Measurements from ENCODE around the gene MAP6D1. TPM values are rescaled to one million over a fixed set of nuclear protein-coding genes. Genes with fewer than 3 reads are reported as not detected.

Gene MAP6D1
- total RNA-seq, 1 donor from 2014 or later: 4.4 TPM

DNA sequence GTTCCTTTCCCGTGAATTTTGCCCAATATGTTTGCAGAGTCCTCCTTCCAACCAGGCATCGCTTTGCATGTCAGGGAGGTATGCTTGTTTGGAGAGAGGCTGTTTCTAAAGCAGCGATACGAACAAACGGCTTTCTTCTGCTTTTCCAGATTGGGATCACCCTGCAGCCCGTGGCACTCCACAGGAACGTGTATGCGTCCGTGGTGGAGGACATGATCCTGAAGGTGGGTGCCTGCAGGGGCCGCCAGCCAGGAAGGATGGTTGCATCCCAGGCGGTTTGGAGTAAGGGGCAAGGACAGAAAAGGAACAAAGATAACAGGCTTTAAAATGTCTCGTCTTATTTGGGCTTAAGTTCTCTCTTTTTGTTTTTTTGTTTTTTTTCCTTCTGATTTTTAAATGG, 17.5 kb downstream of the MAP6D1 start:
- peaks cover 55% of the 10 kb centered on the region for H3K36me3 Mint-ChIP-seq

DNA sequence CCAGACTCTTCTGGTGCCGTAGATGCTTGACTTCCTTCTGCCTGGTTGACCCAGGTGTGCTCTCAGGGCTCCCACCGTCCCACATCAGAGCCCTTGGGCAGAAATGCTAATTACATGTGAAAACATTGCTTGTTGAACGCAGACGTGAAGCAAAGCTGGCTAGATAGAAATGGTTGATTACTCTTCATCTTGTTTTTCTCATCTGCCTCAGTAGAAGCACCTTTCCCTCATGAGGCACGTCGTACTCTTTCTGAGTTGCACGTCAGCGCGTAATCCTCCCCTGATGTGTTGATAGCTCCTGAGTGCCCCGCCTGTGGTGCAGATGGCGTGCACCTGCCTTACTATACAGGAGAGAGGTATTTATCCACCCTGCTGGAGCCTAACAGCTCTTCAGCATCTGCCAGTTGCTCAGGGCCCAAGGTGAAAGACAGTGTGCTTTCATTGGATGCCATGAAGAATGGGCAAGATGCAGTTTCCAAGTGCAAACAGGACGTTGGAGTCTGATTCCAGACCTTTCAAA, 18.1 kb downstream of the MAP6D1 start:
- TF ChIP-seq, protein P1, sequence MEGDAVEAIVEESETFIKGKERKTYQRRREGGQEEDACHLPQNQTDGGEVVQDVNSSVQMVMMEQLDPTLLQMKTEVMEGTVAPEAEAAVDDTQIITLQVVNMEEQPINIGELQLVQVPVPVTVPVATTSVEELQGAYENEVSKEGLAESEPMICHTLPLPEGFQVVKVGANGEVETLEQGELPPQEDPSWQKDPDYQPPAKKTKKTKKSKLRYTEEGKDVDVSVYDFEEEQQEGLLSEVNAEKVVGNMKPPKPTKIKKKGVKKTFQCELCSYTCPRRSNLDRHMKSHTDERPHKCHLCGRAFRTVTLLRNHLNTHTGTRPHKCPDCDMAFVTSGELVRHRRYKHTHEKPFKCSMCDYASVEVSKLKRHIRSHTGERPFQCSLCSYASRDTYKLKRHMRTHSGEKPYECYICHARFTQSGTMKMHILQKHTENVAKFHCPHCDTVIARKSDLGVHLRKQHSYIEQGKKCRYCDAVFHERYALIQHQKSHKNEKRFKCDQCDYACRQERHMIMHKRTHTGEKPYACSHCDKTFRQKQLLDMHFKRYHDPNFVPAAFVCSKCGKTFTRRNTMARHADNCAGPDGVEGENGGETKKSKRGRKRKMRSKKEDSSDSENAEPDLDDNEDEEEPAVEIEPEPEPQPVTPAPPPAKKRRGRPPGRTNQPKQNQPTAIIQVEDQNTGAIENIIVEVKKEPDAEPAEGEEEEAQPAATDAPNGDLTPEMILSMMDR (IDR thresholded peaks at IDR 0.05; ENCODE audit: unreplicated experiment): no peak
- Mint-ChIP-seq H3K4me3 (no peak overlapping the region), H3K27ac (no peak overlapping the region), H3K27me3 (ENCODE audit: low read depth) (no peaks in the 10 kb centered on the region), H3K36me3 (peaks cover 56% of the 10 kb centered on the region), H3K4me1 (peaks cover 2% of the 10 kb centered on the region), H3K9me3 (no peaks in the 10 kb centered on the region)
- DNase-seq (ENCODE audit: low spot score in 2 of 2, unreplicated experiment in 2 of 2): no peak

More for the DNA sequence above, 17.5 kb downstream of the MAP6D1 start:
- Mint-ChIP-seq H3K27ac (no peak overlapping the region), H3K9me3 (no peaks in the 10 kb centered on the region), H3K4me3 (no peak overlapping the region), H3K27me3 (ENCODE audit: low read depth) (no peaks in the 10 kb centered on the region), H3K4me1 (peaks cover 8% of the 10 kb centered on the region)
- no peak for DNase-seq (ENCODE audit: low spot score in 2 of 2, unreplicated experiment in 2 of 2)
- TF ChIP-seq, protein P1 (IDR thresholded peaks at IDR 0.05; ENCODE audit: unreplicated experiment): no peak

DNA sequence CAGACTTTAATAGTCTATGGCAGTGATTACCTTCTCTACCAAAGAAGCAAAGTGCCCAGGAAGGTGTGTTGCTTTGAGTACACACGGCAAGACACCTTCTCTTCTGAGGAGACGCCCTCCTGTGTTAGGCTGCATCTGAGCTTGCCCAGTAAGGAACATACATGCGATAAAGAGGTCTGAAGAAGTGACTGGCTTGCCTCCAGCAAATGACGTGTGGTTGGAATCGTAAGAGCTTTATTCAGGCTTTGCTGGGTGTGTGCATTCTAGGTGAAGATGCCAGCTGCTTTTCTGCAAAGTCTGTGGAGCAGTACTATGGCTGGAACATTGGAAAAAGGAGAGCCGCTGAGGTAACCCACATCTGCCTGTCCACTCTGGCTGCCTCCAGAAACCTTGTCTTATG, 22.4 kb downstream of the MAP6D1 start:
- H3K4me1 Mint-ChIP-seq: no peaks in the 10 kb centered on the region
- peaks cover 58% of the 10 kb centered on the region for H3K36me3 Mint-ChIP-seq
- no peaks in the 10 kb centered on the region for H3K27me3 Mint-ChIP-seq (ENCODE audit: low read depth)
- no peak overlapping the region for H3K4me3 Mint-ChIP-seq
- H3K27ac Mint-ChIP-seq: no peak overlapping the region
- TF ChIP-seq, protein P1 (IDR thresholded peaks at IDR 0.05; ENCODE audit: unreplicated experiment): no peak
- no peaks in the 10 kb centered on the region for H3K9me3 Mint-ChIP-seq
- no peak for DNase-seq (ENCODE audit: low spot score in 2 of 2, unreplicated experiment in 2 of 2)

GRCh38 chr3:183801601-183802000, 23.8 kb downstream of the MAP6D1 start:
- no peak overlapping the region for H3K4me3 Mint-ChIP-seq
- no peaks in the 10 kb centered on the region for H3K4me1 Mint-ChIP-seq
- TF ChIP-seq, protein P1 (IDR thresholded peaks at IDR 0.05; ENCODE audit: unreplicated experiment): no peak
- H3K27me3 Mint-ChIP-seq (ENCODE audit: low read depth): no peaks in the 10 kb centered on the region
- no peak overlapping the region for H3K27ac Mint-ChIP-seq
- no peaks in the 10 kb centered on the region for H3K9me3 Mint-ChIP-seq
- peaks cover 53% of the 10 kb centered on the region for H3K36me3 Mint-ChIP-seq
- no peak for DNase-seq (ENCODE audit: low spot score in 2 of 2, unreplicated experiment in 2 of 2)

DNA sequence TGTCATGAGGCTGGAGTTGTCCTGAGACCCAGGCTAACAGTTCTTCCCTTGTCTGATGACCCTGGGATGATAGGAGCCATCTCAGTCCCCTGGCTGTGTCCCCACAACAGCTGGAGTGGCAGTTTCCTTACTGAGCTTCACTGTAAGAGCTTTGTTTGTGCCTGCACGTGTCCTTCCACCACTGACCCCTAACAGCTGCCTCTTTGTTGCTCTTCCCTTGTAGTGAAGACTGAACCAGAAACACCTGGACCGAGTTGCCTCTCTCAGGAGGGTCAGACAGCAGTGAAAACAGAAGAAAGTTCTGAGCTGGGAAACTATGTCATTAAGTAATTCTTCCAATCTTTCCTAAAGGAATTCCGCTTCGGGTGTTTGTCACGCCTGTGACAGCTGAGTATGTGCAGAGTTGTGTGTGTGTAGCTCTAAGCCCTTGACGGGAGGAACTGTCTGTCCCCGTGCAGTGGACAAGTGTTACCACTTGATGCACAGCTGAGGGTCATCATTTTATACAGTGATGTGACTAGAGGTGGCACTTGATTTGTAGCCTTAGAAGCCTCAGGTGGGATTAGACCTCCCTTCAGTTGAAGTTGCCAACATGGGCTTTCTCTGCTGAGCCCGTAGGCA, 25.0 kb downstream of the MAP6D1 start:
- Mint-ChIP-seq H3K4me1 (no peaks in the 10 kb centered on the region), H3K9me3 (no peaks in the 10 kb centered on the region)

More for the DNA sequence above, 25.0 kb downstream of the MAP6D1 start:
- Mint-ChIP-seq H3K27ac (no peak overlapping the region), H3K27me3 (ENCODE audit: low read depth) (no peaks in the 10 kb centered on the region), H3K4me3 (no peak overlapping the region), H3K36me3 (peaks cover 54% of the 10 kb centered on the region)
- no peak for DNase-seq (ENCODE audit: low spot score in 2 of 2, unreplicated experiment in 2 of 2)
- TF ChIP-seq, protein P1 (IDR thresholded peaks at IDR 0.05; ENCODE audit: unreplicated experiment): no peak

Data from mesothelial cell of epicardium (in vitro differentiated cells).